Measurements from ENCODE around the gene TK1. TPM values are rescaled to one million over a fixed set of nuclear protein-coding genes. Genes with fewer than 3 reads are reported as not detected.

Gene TK1
- total RNA-seq, 4 donors from 2014 or later, result 1.1 to 8.8 (median 2.7) TPM

- TF ChIP-seq CTCF (IDR thresholded peaks at IDR 0.05; ENCODE audit: low read depth), result no peak
Measured at GRCh38 chr17:78230996-78231935, 44.4 kb upstream of the TK1 start, which contains the start of gene TMEM235. TMEM235 (plus strand) TSS chr17:78231631; CDS start chr17:78232024, 393 bp downstream.

DNA sequence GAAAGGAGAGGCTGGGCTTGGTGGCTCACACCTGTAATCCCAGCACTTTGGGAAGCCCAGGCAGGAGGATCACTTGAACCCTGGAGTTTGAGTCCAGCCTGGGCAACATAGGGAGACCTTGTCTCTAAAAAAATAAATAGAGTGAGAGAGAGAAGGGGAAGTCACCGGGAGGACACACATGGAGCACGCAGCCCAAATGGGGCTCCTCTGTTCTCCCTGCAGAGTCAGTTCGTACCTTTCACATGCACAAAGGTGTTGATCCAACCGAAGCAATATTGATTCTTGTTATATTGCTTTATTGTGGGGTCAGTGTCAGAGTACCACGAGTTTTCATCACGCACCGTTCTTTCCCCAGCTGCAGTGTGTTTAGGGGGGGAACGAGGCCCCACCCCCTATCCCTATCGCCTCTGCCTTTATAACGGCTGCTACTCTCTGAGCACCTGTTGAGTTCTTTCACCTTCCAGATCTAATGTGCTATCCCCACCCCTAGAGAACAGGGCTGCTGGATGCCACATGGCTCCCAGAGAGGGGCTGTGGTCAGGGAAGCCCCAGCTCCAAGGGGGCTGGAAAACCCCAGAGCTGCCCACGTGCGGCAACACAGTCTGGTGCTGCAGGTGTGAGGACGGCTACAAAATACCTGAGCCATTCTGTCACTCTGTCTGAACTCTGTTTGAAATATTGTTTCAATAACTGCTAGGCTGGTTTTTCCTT, 43.6 kb upstream of the TK1 start:
- TF ChIP-seq CTCF (IDR thresholded peaks at IDR 0.05; ENCODE audit: low read depth), result no peak

DNA sequence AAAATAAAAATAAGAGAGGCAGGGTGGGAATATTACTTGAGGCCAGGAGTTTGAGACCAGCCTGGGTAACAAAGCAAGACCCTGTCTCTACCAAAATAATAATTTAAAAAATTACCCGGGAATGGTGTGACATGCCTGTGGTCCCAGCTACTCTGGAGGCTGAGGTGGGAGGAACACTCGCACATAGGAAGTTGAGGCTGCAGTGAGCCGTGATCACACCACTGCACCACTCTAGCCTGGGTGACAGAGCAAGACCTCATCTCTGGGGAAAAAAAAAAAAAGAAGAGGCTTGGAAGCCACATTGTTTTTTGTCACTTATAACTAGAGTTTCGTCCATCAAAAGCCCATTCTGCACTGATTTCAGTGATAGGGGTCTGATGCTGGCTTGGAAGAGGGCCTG, 41.3 kb upstream of the TK1 start:
- no peak for TF ChIP-seq CTCF (IDR thresholded peaks at IDR 0.05; ENCODE audit: low read depth)

DNA sequence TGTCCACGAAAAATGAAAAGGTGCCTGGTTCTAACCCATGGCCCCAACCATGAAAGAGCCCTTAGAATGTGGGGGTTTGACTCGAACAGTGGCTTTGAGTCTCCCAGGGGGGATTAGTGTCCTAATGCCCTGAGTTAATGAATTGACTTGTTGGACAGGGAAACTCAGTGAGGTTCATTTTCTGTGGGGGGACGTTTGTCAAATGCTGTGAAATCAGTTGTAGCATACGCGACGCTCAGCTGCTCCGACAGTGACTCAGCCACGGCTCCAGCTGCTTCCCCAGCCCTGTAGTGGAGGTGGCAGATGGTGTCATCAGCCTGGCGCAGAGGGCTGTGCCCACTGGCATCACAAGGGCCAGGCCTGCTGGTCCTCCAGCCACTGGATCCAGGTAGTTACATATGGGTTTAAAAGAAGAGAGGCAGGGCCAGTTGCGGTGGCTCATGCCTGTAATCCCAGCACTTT, 40.6 kb upstream of the TK1 start:
- no peak for TF ChIP-seq CTCF (IDR thresholded peaks at IDR 0.05; ENCODE audit: low read depth)

GRCh38 chr17:78226759-78227454, 40.1 kb upstream of the TK1 start:
- no peak for TF ChIP-seq CTCF (IDR thresholded peaks at IDR 0.05; ENCODE audit: low read depth)

DNA sequence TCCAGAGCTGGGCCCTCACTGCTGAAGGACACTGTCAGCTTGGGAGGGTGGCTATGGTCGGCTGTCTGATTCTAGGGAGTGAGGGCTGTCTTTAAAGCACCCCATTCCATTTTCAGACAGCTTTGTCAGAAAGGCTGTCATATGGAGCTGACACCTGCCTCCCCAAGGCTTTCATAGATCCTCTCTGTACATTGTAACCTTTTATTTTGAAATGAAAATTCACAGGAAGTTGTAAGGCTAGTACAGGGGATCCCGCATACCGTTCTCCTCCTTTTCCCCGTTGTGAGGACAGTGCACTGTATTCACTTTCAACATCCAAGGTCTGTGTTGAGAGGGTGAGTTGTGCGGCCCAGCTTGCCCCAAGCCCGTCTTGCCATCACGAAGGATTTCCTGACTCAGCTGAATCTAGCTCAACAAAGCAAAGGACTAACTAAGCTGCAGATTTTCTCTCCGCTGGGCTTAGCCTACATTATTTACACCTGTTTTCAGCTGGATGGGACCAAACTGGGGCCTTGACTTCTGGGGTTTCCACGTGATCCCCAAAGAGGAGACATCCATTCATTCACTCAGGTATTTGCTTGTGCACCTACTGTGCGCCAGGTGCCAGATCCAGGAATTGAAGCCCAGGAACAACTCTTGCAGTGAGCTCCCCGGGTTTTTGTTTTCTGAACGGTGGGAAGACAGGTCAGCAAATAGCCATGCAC, 39.4 kb upstream of the TK1 start:
- no peak for TF ChIP-seq CTCF (IDR thresholded peaks at IDR 0.05; ENCODE audit: low read depth)

All from subcutaneous adipose tissue (tissue), 4 donors.